Keratinocyte (primary cell): Measurements from ENCODE around the gene DEFB114. TPM values are rescaled to one million over a fixed set of nuclear protein-coding genes. Genes with fewer than 3 reads are reported as not detected.

Experiments used
- DNase-seq: peaks from one replicate; pipeline ENCODE4 v3.0.0-alpha.2; 2011; ENCODE audit warnings: low read depth, missing footprints, low spot score
- FAIRE-seq: peaks from 2 replicates; lab custom pipeline; 2011; peaks lifted over from hg19 to GRCh38; lab: Jason Lieb, UNC
- H2AFZ ChIP-seq: 2 replicates; pipeline ENCODE4 v1.6.0; 2012; ENCODE audit warnings: low read length, control low read depth, inconsistent platforms; ENCODE audit not compliant: control insufficient read depth
- H3K27ac ChIP-seq: 2 replicates; pipeline ENCODE4 v1.5.1; 2011; ENCODE audit warnings: low read length; ENCODE audit not compliant: control insufficient read depth, insufficient read depth
- H3K27me3 ChIP-seq: 3 replicates; pipeline ENCODE4 v1.6.0; 2011; ENCODE audit warnings: low read length; ENCODE audit not compliant: control insufficient read depth, insufficient read depth; ENCODE audit errors: extremely low read depth
- H3K36me3 ChIP-seq, 2 experiments: 2 replicates in 1 of 2; 3 replicates in 1 of 2; pipeline ENCODE4 v1.5.1; 2011; ENCODE audit warnings: low read length in 2 of 2, mild to moderate bottlenecking in 1 of 2; ENCODE audit not compliant: control insufficient read depth in 2 of 2, insufficient read depth in 2 of 2; ENCODE audit errors: extremely low read depth in 1 of 2
- H3K4me1 ChIP-seq: 3 replicates; pipeline ENCODE4 v1.5.1; 2011; ENCODE audit warnings: low read length; ENCODE audit not compliant: control insufficient read depth, insufficient read depth; ENCODE audit errors: extremely low read depth
- H3K4me2 ChIP-seq: 3 replicates; pipeline ENCODE4 v1.6.0; 2011; ENCODE audit warnings: low read depth, low read length; ENCODE audit not compliant: control insufficient read depth, insufficient read depth; ENCODE audit errors: extremely low read depth
- H3K4me3 ChIP-seq, 3 experiments: fragments of 200-600 bp in 1 of 3; sonication (generic) in 1 of 3; 2 replicates in 2 of 3; 3 replicates in 1 of 3; pipeline ENCODE4 v1.5.1; 2011 to 2016; ENCODE audit warnings: low read length in 3 of 3, mild to moderate bottlenecking in 3 of 3, control low read depth in 2 of 3, inconsistent platforms in 1 of 3, low read depth in 1 of 3, mixed read lengths in 1 of 3, mixed run types in 1 of 3, moderate library complexity in 1 of 3; ENCODE audit not compliant: control insufficient read depth in 2 of 3, insufficient read depth in 2 of 3; ENCODE audit errors: extremely low read depth in 1 of 3
- H3K79me2 ChIP-seq: 2 replicates; pipeline ENCODE4 v1.6.0; 2012; ENCODE audit warnings: low read length; ENCODE audit not compliant: control insufficient read depth, insufficient read depth
- H3K9ac ChIP-seq: 3 replicates; pipeline ENCODE4 v1.6.0; 2011; ENCODE audit warnings: low read length; ENCODE audit not compliant: control insufficient read depth, insufficient read depth; ENCODE audit errors: extremely low read depth
- H3K9me1 ChIP-seq: 3 replicates; pipeline ENCODE4 v1.6.0; 2011; ENCODE audit warnings: low read length; ENCODE audit not compliant: control insufficient read depth, insufficient read depth; ENCODE audit errors: extremely low read depth
- H3K9me3 ChIP-seq: 2 replicates; pipeline ENCODE4 v1.5.1; 2012; ENCODE audit warnings: low read depth, low read length; ENCODE audit not compliant: control insufficient read depth
- H4K20me1 ChIP-seq: 3 replicates; pipeline ENCODE4 v1.6.0; 2011; ENCODE audit warnings: low read length; ENCODE audit not compliant: control insufficient read depth, insufficient read depth; ENCODE audit errors: extremely low read depth
- CTCF ChIP-seq, 3 experiments: IDR thresholded peaks in 1 of 3; conservative IDR thresholded peaks in 1 of 3; optimal IDR thresholded peaks in 1 of 3; 2 replicates in 2 of 3; 3 replicates in 1 of 3; pipeline versions ENCODE3 to v1.5.1; 2011; ENCODE audit warnings: low read length in 3 of 3, mild to moderate bottlenecking in 3 of 3, moderate library complexity in 2 of 3, control low read depth in 1 of 3, inconsistent platforms in 1 of 3; ENCODE audit not compliant: insufficient read depth in 2 of 3; ENCODE audit errors: extremely low read depth in 1 of 3
- EZH2 ChIP-seq: IDR thresholded peaks from one replicate; pipeline ENCODE4 v1.6.1; 2012; ENCODE audit warnings: inconsistent platforms, mild to moderate bottlenecking, low read length, moderate library complexity
- dilution Hi-C: fragments of 300-500 bp; cut with MboI; formaldehyde crosslinking; loops from one replicate; pipeline ENCODE4 v1.7.0; 2020; ENCODE audit warnings: low sequenced_read_pairs; ENCODE audit not compliant: extremely low pct_ligation_motif_present
- polyA plus RNA-seq, 5 experiments: library from polyadenylated mRNA; depleted of rRNA in 3 of 5; stranded (reverse) in 3 of 5; stranded (forward) in 1 of 5; unstranded in 1 of 5; fragments of >200 nt; gene quantifications; 1 replicate in 1 of 5; 2 replicates in 3 of 5; 3 replicates in 1 of 5; pipeline versions ENCODE4 v1.2.1 to v1.2.3, GENCODE V29; 2011 to 2012; ENCODE audit warnings: missing spikeins in 2 of 5, low read depth in 1 of 5, low replicate concordance in 1 of 5

Gene DEFB114
- polyA plus RNA-seq, 1 donor (not counting 4 experiments of a cell fraction or from before 2014, with no cell fraction given) = not detected

DNA sequence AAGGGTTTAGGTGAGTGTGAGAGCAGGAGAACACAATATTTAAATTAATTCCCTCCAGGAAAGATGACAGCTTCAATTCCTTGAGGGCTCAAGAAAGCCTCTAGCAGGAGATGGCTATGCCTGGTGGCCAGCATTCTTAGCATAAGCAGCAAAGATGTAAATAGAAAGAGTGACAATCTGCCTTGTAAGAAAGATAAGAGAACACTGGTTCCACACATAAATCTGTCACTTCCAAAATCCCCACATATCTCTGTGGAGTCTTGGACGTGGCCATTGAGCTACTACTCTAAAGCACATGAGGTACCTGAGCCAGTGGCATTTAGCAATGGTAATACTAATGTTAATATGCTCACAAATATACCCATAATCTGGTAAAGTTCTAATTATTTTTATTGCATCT is 29.2 kb downstream of the DEFB114 start:
- Histone ChIP-seq H4K20me1 (no peaks in the 10 kb centered on the region), H3K27ac (no peak overlapping the region), H3K9ac (no peak overlapping the region), H3K4me3 (no peak overlapping the region), H3K27me3 (no peaks in the 10 kb centered on the region), H3K4me1 (no peaks in the 10 kb centered on the region), H3K9me1 (no peaks in the 10 kb centered on the region), H2AFZ (no peak overlapping the region), H3K4me2 (no peak overlapping the region), H3K79me2 (no peaks in the 10 kb centered on the region), H3K9me3 (no peaks in the 10 kb centered on the region), H3K36me3 (no peaks in the 10 kb centered on the region)
- FAIRE-seq = no peak
- TF ChIP-seq CTCF (optimal IDR thresholded peaks at IDR 0.05 in 1 of 3, IDR thresholded peaks at IDR 0.05 in 1 of 3, conservative IDR thresholded peaks at IDR 0.05 in 1 of 3; ENCODE audit: extremely low read depth in 1 of 3, insufficient read depth in 2 of 3, low read length in 3 of 3) = no peak
- dilution Hi-C loops = no loop called here
- no peak for DNase-seq

DNA sequence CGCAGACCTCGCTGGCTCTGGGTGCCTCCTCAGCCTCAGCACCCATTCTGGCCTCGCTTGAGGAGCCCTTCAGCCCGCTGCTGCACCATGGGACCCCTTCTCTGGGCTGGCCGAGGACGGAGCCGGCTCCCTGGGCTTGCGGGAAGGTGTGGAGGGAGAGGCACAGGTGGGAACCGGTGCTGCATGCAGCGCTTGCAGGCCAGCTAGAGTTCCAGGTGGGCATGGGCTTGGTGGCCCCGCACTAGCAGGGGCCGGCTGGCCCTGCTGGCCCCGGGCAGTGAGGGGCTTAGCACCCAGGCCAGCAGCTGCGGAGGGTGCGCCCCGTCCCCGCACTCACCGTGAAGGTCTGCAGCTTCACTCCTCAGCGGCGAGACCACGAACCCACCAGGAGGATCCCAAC is 30.4 kb downstream of the DEFB114 start:
- Histone ChIP-seq H4K20me1 (no peaks in the 10 kb centered on the region), H3K79me2 (no peaks in the 10 kb centered on the region), H3K9me1 (no peaks in the 10 kb centered on the region), H3K36me3 (no peaks in the 10 kb centered on the region), H3K4me3 (no peak overlapping the region), H3K27me3 (no peaks in the 10 kb centered on the region), H3K9ac (no peak overlapping the region), H3K4me2 (no peak overlapping the region), H3K4me1 (no peaks in the 10 kb centered on the region), H3K27ac (no peak overlapping the region), H2AFZ (no peak overlapping the region), H3K9me3 (no peaks in the 10 kb centered on the region)
- DNase-seq (no peak), FAIRE-seq (no peak)
- TF ChIP-seq CTCF (optimal IDR thresholded peaks at IDR 0.05 in 1 of 3, IDR thresholded peaks at IDR 0.05 in 1 of 3, conservative IDR thresholded peaks at IDR 0.05 in 1 of 3; ENCODE audit: extremely low read depth in 1 of 3, insufficient read depth in 2 of 3, low read length in 3 of 3) (no peak), EZH2 (no peak)
- dilution Hi-C loops = no loop called here
